Nasal cavity respiratory epithelium epithelial cell of viscerocranial mucosa (primary cell): Measurements from ENCODE around the gene NALF2. TPM values are rescaled to one million over a fixed set of nuclear protein-coding genes. Genes with fewer than 3 reads are reported as not detected.

Source experiments
- total RNA-seq: library from RNA; depleted of rRNA; stranded (reverse); fragments of >200 nt; gene quantifications from 2 replicates; pipeline ENCODE4 v1.2.3, GENCODE V29; 2014

NALF2 gene
- total RNA-seq: 1.9 and 2.4 TPM in 2 replicates

DNA sequence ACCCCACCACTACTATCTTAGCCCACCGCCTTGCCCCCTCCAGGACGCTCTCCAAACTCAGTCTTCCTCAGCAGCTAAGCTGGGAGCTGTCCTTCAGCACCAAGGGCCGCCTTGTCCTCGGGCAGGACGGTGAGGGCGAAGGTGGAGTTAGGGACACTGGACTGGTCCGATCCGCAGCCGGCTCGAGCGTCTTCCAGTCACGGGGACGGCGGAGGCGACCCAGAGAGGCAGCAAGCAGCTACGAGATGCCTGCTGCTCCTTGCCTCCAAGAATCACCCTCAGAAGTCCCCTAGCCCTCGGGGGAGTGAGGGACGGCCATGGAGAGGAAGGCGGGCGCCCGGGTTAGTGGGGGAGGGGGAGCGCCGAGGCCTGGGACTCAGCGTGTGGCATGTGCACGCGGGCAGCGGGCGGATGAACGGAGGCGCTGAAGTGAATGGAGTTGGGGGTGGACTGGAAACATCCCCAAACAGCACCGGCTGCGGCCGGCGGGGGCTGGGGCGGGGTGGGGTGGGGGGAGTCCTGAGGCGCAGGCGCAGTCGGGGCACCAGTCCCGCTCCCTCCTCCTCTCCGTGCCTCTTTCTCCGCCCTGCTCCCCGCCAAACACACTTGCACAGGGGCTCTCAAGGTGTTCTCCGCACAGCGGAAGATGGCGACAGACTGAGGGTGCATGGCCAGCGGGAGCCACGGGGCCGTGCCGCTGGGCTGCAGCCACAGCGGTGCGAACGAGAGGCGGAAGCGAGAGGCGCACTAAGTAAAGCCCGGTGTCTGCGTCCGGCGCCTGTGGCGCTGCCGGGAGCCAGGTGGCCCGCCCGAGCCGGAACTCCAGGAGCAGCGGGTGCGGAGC lies at the start of gene NALF2:
TSS of gene NALF2 (plus strand) at position 545 of the 844 bp plus-strand sequence. CDS start 957 bp downstream, outside the sequence.

Other genes with a start within 250 kb of the NALF2 start
- 0.34 and 1.1 TPM in 2 replicates for gene EDA, start 111.8 kb downstream of the NALF2 start, total RNA-seq